ENCODE measurements around the gene AFF2.

DNA sequence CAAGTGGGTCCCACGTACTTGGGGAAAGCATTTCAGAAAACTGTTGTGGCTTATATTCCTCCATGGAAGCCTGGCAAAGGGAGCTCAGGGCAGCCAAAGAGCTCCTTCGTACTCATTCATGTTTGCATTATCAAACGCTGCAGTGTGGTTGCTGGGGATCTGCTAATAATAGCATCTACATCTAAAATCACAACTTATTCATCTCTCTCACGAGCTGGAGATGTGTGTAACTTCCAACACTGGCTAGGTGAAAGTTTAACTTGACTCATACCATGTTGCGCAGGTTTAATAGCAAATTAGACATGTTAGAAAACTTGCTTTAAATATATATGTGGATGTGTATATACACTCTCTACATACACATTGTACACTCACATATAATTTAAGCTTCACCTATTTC, 415.1 kb downstream of the AFF2 start:
- TF ChIP-seq, protein P1, sequence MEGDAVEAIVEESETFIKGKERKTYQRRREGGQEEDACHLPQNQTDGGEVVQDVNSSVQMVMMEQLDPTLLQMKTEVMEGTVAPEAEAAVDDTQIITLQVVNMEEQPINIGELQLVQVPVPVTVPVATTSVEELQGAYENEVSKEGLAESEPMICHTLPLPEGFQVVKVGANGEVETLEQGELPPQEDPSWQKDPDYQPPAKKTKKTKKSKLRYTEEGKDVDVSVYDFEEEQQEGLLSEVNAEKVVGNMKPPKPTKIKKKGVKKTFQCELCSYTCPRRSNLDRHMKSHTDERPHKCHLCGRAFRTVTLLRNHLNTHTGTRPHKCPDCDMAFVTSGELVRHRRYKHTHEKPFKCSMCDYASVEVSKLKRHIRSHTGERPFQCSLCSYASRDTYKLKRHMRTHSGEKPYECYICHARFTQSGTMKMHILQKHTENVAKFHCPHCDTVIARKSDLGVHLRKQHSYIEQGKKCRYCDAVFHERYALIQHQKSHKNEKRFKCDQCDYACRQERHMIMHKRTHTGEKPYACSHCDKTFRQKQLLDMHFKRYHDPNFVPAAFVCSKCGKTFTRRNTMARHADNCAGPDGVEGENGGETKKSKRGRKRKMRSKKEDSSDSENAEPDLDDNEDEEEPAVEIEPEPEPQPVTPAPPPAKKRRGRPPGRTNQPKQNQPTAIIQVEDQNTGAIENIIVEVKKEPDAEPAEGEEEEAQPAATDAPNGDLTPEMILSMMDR (IDR thresholded peaks at IDR 0.05), result no peak
- no peak for TF ChIP-seq POLR2A (IDR thresholded peaks at IDR 0.05)
